ENCODE results near the gene CDC34. TPM values are rescaled to one million over a fixed set of nuclear protein-coding genes. Genes with fewer than 3 reads are reported as not detected.

The CDC34 gene
- total and polyA plus RNA-seq, 2 of the 8 experiments (the other 6 are each of a cell fraction or from before 2014, with no cell fraction given) = 95.9 to 129 TPM

DNA sequence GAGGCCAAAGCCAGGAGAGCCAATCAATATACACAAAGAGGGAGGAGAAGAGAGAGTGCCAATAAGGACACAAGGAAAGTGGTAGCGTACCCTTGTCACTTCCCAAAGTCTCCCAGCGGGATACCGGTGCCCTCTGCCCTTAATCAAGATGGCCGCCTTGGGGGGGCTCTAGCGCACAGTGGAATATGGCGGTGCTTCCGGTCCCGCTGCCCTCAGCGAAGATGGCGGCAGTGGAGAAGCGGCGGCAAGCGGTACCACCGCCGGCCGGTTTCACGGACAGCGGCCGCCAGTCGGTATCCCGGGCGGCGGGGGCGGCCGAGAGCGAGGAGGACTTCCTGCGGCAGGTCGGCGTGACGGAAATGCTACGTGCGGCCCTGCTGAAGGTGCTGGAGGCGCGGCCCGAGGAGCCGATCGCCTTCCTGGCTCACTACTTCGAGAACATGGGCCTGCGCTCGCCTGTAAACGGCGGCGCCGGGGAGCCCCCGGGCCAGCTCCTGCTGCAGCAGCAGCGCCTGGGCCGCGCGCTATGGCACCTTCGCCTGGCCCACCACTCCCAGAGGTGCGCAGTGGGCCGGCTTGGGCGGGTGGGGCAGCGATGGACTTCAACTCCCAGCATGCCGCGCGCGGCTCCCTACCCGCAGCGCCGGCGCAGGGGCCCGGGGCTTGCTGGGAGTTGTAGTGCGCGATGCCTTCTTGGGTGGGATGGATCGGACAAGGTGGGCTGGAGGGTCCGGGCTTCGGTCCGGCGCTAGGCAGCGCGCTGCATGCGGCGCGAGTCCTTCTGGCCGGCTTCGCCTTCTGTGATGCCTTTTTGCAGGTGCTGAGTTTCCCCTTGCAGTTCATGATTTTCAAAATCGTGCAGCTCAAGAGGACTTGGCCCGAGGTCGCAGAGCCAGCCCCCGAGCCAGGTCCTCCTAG is 24.0 kb upstream of the CDC34 start, which contains the start of gene TPGS1:
Gene TPGS1, plus strand, starts transcription at position 212 of the 918 bp plus-strand sequence. Its CDS starts 10 bp downstream, at position 222.
- no peaks in the 10 kb centered on the region; a peak in 2 of 4 replicates for H3K9me3 ChIP-seq (ENCODE audit: insufficient read depth in 2 of 2, low read depth in 1 of 2, low read length in 1 of 2)
- H4K20me1 ChIP-seq (replicated peaks in 1 of 2; ENCODE audit: control insufficient read depth in 1 of 2, insufficient read depth in 2 of 2, low read length in 2 of 2) = peaks cover 0 to 5% of the 10 kb centered on the region in 2 experiments
- ChIA-PET POLR2A (ENCODE audit: partially characterized antibody) (interaction anchor here (1.0 to 2.1 kb wide), 3 partner anchors 10 to 24 kb away, joined by 3 to 5 read pairs (median 4); partner anchors contain the start of gene CDC34), CTCF (ENCODE audit: partially characterized antibody) (interaction anchor here (0.8 to 3.6 kb wide), 11 partner anchors 10 to 165 kb away, joined by 3 to 20 read pairs (median 3); partner anchors contain the start of gene MADCAM1)
- H3K79me1 ChIP-seq (ENCODE audit: low read depth, low read length) = no peaks in the 10 kb centered on the region
- H2AFZ ChIP-seq (ENCODE audit: low read length) = peak within 1 kb of the TSS; percentile 81; the same call in 1 of the 2 replicates
- H2BK12ac ChIP-seq (ENCODE audit: low read depth, low read length) = peak within 1 kb of the TSS; percentile 100
- no peak within 1 kb of the TSS for H2BK20ac ChIP-seq (ENCODE audit: low read length)
- H3K4me1 ChIP-seq (replicated peaks in 1 of 4; ENCODE audit: control insufficient read depth in 3 of 4, insufficient read depth in 4 of 4, low read length in 3 of 4) = peaks cover 0 to 14% (median 9%) of the 10 kb centered on the region in 4 experiments; a peak in 5 of 7 replicates
- no peaks in the 10 kb centered on the region for H3K79me2 ChIP-seq (ENCODE audit: control insufficient read depth in 1 of 2, insufficient read depth in 2 of 2, low read length in 2 of 2)
- H3K27me3 ChIP-seq (replicated peaks in 1 of 4; ENCODE audit: control insufficient read depth in 3 of 4, extremely low read depth in 1 of 4, insufficient read depth in 3 of 4, low read length in 3 of 4) = no peaks in the 10 kb centered on the region
- peak within 1 kb of the TSS; percentile 97 for H3K27ac ChIP-seq (ENCODE audit: low read depth, low read length)
- H3K18ac ChIP-seq (ENCODE audit: extremely low read depth, low read length) = peak within 1 kb of the TSS; percentile 100
- H4K8ac ChIP-seq (ENCODE audit: extremely low read depth, insufficient read depth, low read length) = peak within 1 kb of the TSS; percentile 98
- peaks cover 8% of the 10 kb centered on the region; the same call in 1 of the 2 replicates for H3K23me2 ChIP-seq (ENCODE audit: low read depth, low read length)
- H2AK5ac ChIP-seq (ENCODE audit: low read depth, low read length) = no peak within 1 kb of the TSS
- DNase-seq (ENCODE audit: low read depth in 1 of 2, low spot score in 2 of 2) (peak in 1 of 2 experiments; percentile 93), FAIRE-seq (no peak)
- H4K91ac ChIP-seq (replicated peaks; ENCODE audit: insufficient read length, low read length) = peak within 1 kb of the TSS; percentile 99
- peak within 1 kb of the TSS; percentile 53 for H3K4ac ChIP-seq (replicated peaks; ENCODE audit: insufficient read length, low read depth, low read length)
- no peaks in the 10 kb centered on the region for H3K36me3 ChIP-seq (ENCODE audit: control insufficient read depth in 2 of 4, insufficient read depth in 4 of 4, low read length in 3 of 4)
- peak within 1 kb of the TSS; percentile 54 for H3K56ac ChIP-seq (replicated peaks; ENCODE audit: insufficient read length, low read depth, low read length)
- peak within 1 kb of the TSS; percentile 99 for H2BK5ac ChIP-seq (ENCODE audit: low read depth, low read length)
- 3% methylated on average over 63 of the region's 81 CpGs; no CpG with 5 or more reads in 1 of the 2 experiments for WGBS, 2 experiments (ENCODE audit: extremely low coverage in 1 of 2, insufficient coverage in 1 of 2, insufficient read length in 1 of 2, insufficient replicate concordance in 2 of 2, low coverage in 1 of 2, low lambda C conversion rate in 2 of 2, missing lambda C conversion rate in 1 of 2)
- peak within 1 kb of the TSS; percentile 99 for H4K5ac ChIP-seq (ENCODE audit: insufficient read length, low read depth, low read length)
- peak within 1 kb of the TSS; percentile 94; the same call in 1 of the 2 replicates for H2BK15ac ChIP-seq (ENCODE audit: low read length)
- no peak within 1 kb of the TSS for H3K14ac ChIP-seq (ENCODE audit: insufficient read length)
- H2BK120ac ChIP-seq (replicated peaks; ENCODE audit: low read depth, low read length) = peak within 1 kb of the TSS; percentile 93
- H3K9ac ChIP-seq (replicated peaks in 1 of 4; ENCODE audit: extremely low read depth in 1 of 4, low read depth in 3 of 4, low read length in 3 of 4) = peak within 1 kb of the TSS; percentile 66 to 85 (median 82)
- no peak within 1 kb of the TSS for H3K23ac ChIP-seq (ENCODE audit: insufficient read length)
- H3K4me2 ChIP-seq (ENCODE audit: insufficient read depth in 1 of 2, low read depth in 2 of 2, low read length in 2 of 2) = peak within 1 kb of the TSS; percentile 34 to 97
- peak within 1 kb of the TSS; percentile 79 to 86 (median 80) for H3K4me3 ChIP-seq (ENCODE audit: extremely low read depth in 1 of 4, insufficient read depth in 2 of 4, low read depth in 3 of 4, low read length in 4 of 4)
- TF ChIP-seq ASH2L (IDR thresholded peaks at IDR 0.05; ENCODE audit: low read length) (peak; percentile 87), BRCA1 (IDR thresholded peaks at IDR 0.05; ENCODE audit: low read depth, low read length) (no peak), POU5F1 (IDR thresholded peaks at IDR 0.05; ENCODE audit: low read depth, low read length) (no peak), CTBP2 (IDR thresholded peaks at IDR 0.05; ENCODE audit: borderline replicate concordance, insufficient read depth, insufficient read length, low read length) (no peak), CHD2 (IDR thresholded peaks at IDR 0.05; ENCODE audit: low read length) (0 out of 2 replicates have a peak, but pooled peaks have one; percentile 35), RBBP5 (IDR thresholded peaks at IDR 0.05; ENCODE audit: borderline replicate concordance, low read depth, low read length) (peak; percentile 77; the same call in 1 of the 2 replicates), POLR2A (IDR thresholded peaks at IDR 0.05; ENCODE audit: control extremely low read depth in 1 of 2, low read depth in 2 of 2, low read length in 2 of 2) (peak in 1 of 2 experiments; percentile 47; a peak in 2 of 3 replicates)
- TF ChIP-seq, protein P1, sequence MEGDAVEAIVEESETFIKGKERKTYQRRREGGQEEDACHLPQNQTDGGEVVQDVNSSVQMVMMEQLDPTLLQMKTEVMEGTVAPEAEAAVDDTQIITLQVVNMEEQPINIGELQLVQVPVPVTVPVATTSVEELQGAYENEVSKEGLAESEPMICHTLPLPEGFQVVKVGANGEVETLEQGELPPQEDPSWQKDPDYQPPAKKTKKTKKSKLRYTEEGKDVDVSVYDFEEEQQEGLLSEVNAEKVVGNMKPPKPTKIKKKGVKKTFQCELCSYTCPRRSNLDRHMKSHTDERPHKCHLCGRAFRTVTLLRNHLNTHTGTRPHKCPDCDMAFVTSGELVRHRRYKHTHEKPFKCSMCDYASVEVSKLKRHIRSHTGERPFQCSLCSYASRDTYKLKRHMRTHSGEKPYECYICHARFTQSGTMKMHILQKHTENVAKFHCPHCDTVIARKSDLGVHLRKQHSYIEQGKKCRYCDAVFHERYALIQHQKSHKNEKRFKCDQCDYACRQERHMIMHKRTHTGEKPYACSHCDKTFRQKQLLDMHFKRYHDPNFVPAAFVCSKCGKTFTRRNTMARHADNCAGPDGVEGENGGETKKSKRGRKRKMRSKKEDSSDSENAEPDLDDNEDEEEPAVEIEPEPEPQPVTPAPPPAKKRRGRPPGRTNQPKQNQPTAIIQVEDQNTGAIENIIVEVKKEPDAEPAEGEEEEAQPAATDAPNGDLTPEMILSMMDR (IDR thresholded peaks at IDR 0.05; ENCODE audit: control extremely low read depth in 1 of 3, insufficient read depth in 1 of 3, low read depth in 1 of 3, low read length in 3 of 3) = peak in 1 of 3 experiments; percentile 9; a peak in 1 of 4 replicates

All from H1 (cell line).